Esophagus muscularis mucosa (tissue), 4 donors: ENCODE measurements around the gene EXOC6B. TPM values are rescaled to one million over a fixed set of nuclear protein-coding genes. Genes with fewer than 3 reads are reported as not detected.
A peak's percentile ranks its signal among the peaks of the same experiment; 100 is the strongest.
"Not testable (repeated sequence)": the region's sequence is repeated elsewhere in the genome, so short reads cannot be mapped to it uniquely, and the experiment has no call there.

ENCODE experiments used
- DNase-seq: peaks from one replicate; pipeline ENCODE4 v3.0.0-alpha.2; 2017; ENCODE audit errors: extremely low spot score
- H3K27ac ChIP-seq, 4 donors: fragments of 200-600 bp; sonication (generic); replicated peaks in 1 of 4; 1 replicate in 3 of 4; 2 replicates in 1 of 4; pipeline ENCODE4 v1.5.1; 2016 to 2019; ENCODE audit warnings: mild to moderate bottlenecking in 1 of 4
- H3K27me3 ChIP-seq, 4 donors: fragments of 200-600 bp; sonication (generic); one replicate each; pipeline versions ENCODE4 v1.5.1 to v1.6.0; 2016 to 2019
- H3K36me3 ChIP-seq, 4 donors: fragments of 200-600 bp; sonication (generic); one replicate each; pipeline ENCODE4 v1.5.1; 2016 to 2019
- H3K4me1 ChIP-seq, 4 donors: fragments of 200-600 bp; sonication (generic); one replicate each; pipeline ENCODE4 v1.5.1; 2016 to 2019
- H3K4me3 ChIP-seq, 4 donors: fragments of 200-600 bp; sonication (generic); 1 replicate in 2 of 4; 2 replicates in 2 of 4; pipeline ENCODE4 v1.5.1; 2016 to 2019; ENCODE audit warnings: mild to moderate bottlenecking in 4 of 4, moderate library complexity in 1 of 4
- H3K9me3 ChIP-seq, 4 donors: fragments of 200-600 bp; sonication (generic); 1 replicate in 3 of 4; 2 replicates in 1 of 4; pipeline ENCODE4 v1.5.1; 2016 to 2019
- EP300 ChIP-seq: sonication (generic); formaldehyde crosslinking; IDR thresholded peaks from one replicate; pipeline ENCODE4 v1.6.1; 2017; ENCODE audit warnings: antibody characterized with exemption
- POLR2A ChIP-seq: fragments of 450-650 bp; IDR thresholded peaks from one replicate; pipeline ENCODE4 v1.6.1; 2017; ENCODE audit warnings: antibody characterized with exemption, moderate library complexity, mild to moderate bottlenecking, low read depth
- POLR2AphosphoS5 ChIP-seq, 2 donors: sonication (generic); formaldehyde crosslinking; IDR thresholded peaks; one replicate each; pipeline ENCODE4 v1.6.1; 2017; ENCODE audit warnings: antibody characterized with exemption in 2 of 2
- WGBS: methylation state at CpG from one replicate; pipeline ENCODE4 v1.1.5; 2018; 5-methylcytosine and 5-hydroxymethylcytosine counted together
- intact Hi-C: fragments of 100-400 bp; cut with DNase I; formaldehyde crosslinking; loops from one replicate; pipeline ENCODE4 v1.15.1; 2023
- total RNA-seq, 4 donors: library from RNA; depleted of rRNA; stranded (reverse); fragments of >200 nt; gene quantifications; one replicate each; pipeline versions ENCODE4 v1.1.0 to v1.2.1, GENCODE V29; 2016
- TF ChIP-seq, protein P1 (sequence below), 3 experiments: fragments of 200-600 bp in 2 of 3; fragments of 450-650 bp in 1 of 3; sonication (generic) in 2 of 3; IDR thresholded peaks; one replicate each; pipeline ENCODE4 v1.5.1; 2017 to 2019; ENCODE audit warnings: antibody characterized with exemption in 3 of 3, mild to moderate bottlenecking in 2 of 3, moderate library complexity in 1 of 3

Gene EXOC6B
- total RNA-seq, 4 donors from 2014 or later = 24.5 to 45.9 (median 37.4) TPM

DNA sequence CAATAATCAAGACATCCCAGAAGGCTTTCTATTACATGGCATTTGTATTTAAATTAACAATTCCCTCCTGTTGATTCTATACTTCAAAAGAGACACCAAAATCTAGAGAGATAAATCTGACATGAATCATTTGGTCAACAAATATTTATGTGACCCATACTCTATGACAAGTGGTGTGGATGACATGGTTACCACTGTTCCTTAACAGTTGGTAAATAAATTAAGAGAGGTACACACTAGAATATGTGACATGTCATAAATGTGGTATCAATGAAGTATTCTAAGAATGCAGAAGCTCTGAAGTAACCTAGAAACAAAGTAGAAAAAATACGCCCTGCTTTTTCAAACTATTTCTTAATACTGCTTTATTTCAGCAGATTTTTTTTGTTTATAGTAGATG, 255.4 kb downstream of the EXOC6B start:
- H3K27ac ChIP-seq = no peak overlapping the region
- WGBS = 87% methylated on average over 1 of the region's 1 CpG
- TF ChIP-seq POLR2AphosphoS5 (IDR thresholded peaks at IDR 0.05) = no peak
- TF ChIP-seq EP300 = no peak
- no peak for TF ChIP-seq POLR2A
- TF ChIP-seq, protein P1, sequence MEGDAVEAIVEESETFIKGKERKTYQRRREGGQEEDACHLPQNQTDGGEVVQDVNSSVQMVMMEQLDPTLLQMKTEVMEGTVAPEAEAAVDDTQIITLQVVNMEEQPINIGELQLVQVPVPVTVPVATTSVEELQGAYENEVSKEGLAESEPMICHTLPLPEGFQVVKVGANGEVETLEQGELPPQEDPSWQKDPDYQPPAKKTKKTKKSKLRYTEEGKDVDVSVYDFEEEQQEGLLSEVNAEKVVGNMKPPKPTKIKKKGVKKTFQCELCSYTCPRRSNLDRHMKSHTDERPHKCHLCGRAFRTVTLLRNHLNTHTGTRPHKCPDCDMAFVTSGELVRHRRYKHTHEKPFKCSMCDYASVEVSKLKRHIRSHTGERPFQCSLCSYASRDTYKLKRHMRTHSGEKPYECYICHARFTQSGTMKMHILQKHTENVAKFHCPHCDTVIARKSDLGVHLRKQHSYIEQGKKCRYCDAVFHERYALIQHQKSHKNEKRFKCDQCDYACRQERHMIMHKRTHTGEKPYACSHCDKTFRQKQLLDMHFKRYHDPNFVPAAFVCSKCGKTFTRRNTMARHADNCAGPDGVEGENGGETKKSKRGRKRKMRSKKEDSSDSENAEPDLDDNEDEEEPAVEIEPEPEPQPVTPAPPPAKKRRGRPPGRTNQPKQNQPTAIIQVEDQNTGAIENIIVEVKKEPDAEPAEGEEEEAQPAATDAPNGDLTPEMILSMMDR (IDR thresholded peaks at IDR 0.05) = no peak
- H3K4me3 ChIP-seq = no peak overlapping the region
- no peaks in the 10 kb centered on the region for H3K36me3 ChIP-seq
- intact Hi-C loops = loop anchor here (10.0 kb wide), 1 partner anchor 174 kb away; no protein-coding TSS in a partner anchor
- peaks cover 0 to 3% (median 0%) of the 10 kb centered on the region in 4 donors for H3K4me1 ChIP-seq
- H3K9me3 ChIP-seq = no peaks in the 10 kb centered on the region
- H3K27me3 ChIP-seq = no peaks in the 10 kb centered on the region
- no peak for DNase-seq

GRCh38 chr2:72562451-72563153, 263.2 kb downstream of the EXOC6B start:
- intact Hi-C loops = no loop called here
- H3K27me3 ChIP-seq = no peaks in the 10 kb centered on the region
- H3K9me3 ChIP-seq = no peaks in the 10 kb centered on the region
- DNase-seq = no peak
- 50% methylated on average over 4 of the region's 4 CpGs for WGBS
- no peak overlapping the region for H3K4me3 ChIP-seq
- H3K27ac ChIP-seq = peak overlapping the region in 1 of 4 donors; percentile 18
- H3K36me3 ChIP-seq = peaks cover 0 to 6% (median 2%) of the 10 kb centered on the region in 4 donors
- no peak for TF ChIP-seq POLR2A
- TF ChIP-seq, protein P1 (IDR thresholded peaks at IDR 0.05) = no peak
- no peak for TF ChIP-seq EP300
- TF ChIP-seq POLR2AphosphoS5 (IDR thresholded peaks at IDR 0.05) = no peak
- H3K4me1 ChIP-seq = peaks cover 14 to 21% (median 18%) of the 10 kb centered on the region in 4 donors

DNA sequence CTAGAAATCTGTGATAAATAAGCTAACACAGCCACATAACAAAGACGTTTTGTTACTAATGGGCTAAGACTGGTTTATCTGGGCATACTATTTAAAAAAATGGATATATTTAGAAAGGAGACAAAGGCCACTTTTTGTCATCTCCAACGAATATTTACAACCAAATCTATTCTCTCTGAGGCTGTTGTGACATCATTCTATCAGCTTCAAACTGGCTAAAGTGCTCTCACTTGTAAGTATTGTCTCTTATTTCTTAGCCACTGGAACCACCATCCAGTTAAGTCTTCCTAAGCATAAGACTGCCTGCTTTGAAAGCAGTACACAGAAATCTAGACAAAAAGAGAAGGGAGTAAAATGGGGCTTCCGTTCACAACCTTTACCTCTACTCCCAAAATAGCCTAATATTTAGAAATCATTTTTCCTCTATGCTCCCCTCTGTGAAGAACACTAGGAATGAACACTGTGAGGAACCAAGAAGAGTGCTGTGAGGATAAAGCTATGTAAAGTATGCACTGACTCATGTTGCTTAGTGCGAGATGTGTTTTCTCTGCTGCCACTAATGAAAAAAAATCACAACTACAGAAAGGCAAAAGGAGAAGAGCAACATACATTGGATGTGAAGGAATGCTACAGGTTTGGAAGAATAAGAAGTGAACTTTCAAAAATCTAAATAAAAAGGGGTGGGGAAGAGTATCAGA, 264.1 kb downstream of the EXOC6B start:
- Histone ChIP-seq H3K4me1 (peaks cover 14 to 21% (median 18%) of the 10 kb centered on the region in 4 donors), H3K27ac (peak overlapping the region; percentile 4 to 65 (median 19)), H3K9me3 (no peaks in the 10 kb centered on the region), H3K27me3 (no peaks in the 10 kb centered on the region), H3K36me3 (peaks cover 0 to 6% (median 2%) of the 10 kb centered on the region in 4 donors), H3K4me3 (no peak overlapping the region)
- TF ChIP-seq POLR2A (no peak), EP300 (no peak), POLR2AphosphoS5 (IDR thresholded peaks at IDR 0.05) (no peak)
- TF ChIP-seq, protein P1 (IDR thresholded peaks at IDR 0.05) = no peak
- DNase-seq = no peak
- WGBS = 38% methylated on average over 4 of the region's 4 CpGs
- intact Hi-C loops = no loop called here

DNA sequence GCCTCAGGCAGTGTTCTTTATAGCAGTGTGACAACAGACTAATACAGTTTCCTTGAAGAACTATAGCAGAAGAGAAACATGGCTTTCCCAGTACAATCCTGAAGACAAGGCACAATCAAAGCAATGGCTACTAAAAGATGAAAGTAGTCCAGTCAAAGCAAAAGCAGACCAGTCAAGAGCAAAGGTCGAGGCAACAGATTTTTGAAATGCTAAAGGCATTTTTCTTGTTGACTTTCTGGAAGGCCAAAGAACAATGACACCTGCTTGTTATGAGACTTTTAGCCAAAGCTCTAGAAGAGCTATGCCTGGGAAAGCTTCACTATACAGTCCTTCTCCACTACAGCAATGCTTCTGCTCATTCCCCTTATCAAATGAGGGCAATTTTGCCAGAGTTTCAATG, 269.9 kb downstream of the EXOC6B start:
- TF ChIP-seq, protein P1 (IDR thresholded peaks at IDR 0.05) = no peak
- no peak for TF ChIP-seq EP300
- TF ChIP-seq POLR2AphosphoS5 (IDR thresholded peaks at IDR 0.05) = no peak
- TF ChIP-seq POLR2A = no peak
- WGBS = 89% methylated on average over 1 of the region's 1 CpG
- H3K4me1 ChIP-seq = peaks cover 0 to 4% (median under 1%) of the 10 kb centered on the region in 4 donors
- no peaks in the 10 kb centered on the region for H3K27me3 ChIP-seq
- no peak overlapping the region for H3K27ac ChIP-seq
- intact Hi-C loops = no loop called here
- DNase-seq = no peak
- peaks cover 0 to 11% (median 6%) of the 10 kb centered on the region in 4 donors for H3K36me3 ChIP-seq
- H3K9me3 ChIP-seq = peaks cover 0 to 7% (median 0%) of the 10 kb centered on the region in 4 donors
- no peak overlapping the region for H3K4me3 ChIP-seq

- DNase-seq = not testable (repeated sequence)
- H3K36me3 ChIP-seq = peaks cover 0 to 11% (median 6%) of the 10 kb centered on the region in 4 donors
- WGBS = 88% methylated on average over 1 of the region's 1 CpG
Observed at GRCh38 chr2:72555363-72555762, 270.5 kb downstream of the EXOC6B start.

GRCh38 chr2:72554910-72555309, 270.9 kb downstream of the EXOC6B start:
- intact Hi-C loops, H3K4me1 ChIP-seq, H3K27ac ChIP-seq, H3K4me3 ChIP-seq, H3K9me3 ChIP-seq, DNase-seq, H3K27me3 ChIP-seq: not testable (repeated sequence)
- 90% methylated on average over 1 of the region's 1 CpG for WGBS
- H3K36me3 ChIP-seq = peaks cover 0 to 11% (median 6%) of the 10 kb centered on the region in 4 donors

More at GRCh38 chr2:72555363-72555762, 270.5 kb downstream of the EXOC6B start:
- intact Hi-C loops, H3K9me3 ChIP-seq, H3K4me1 ChIP-seq, H3K27ac ChIP-seq, H3K27me3 ChIP-seq, H3K4me3 ChIP-seq: not testable (repeated sequence)
